NCI-H1105 (cell line): ENCODE results near the gene CABYR.

Source experiments
- DNase-seq: peaks from one replicate; lab custom pipeline; 2025; lab: John Stamatoyannopoulos, UW

The CABYR gene

GRCh38 chr18:24189664-24190346 is 50.9 kb downstream of the CABYR start:
- DNase-seq = no peak

GRCh38 chr18:24190590-24190989 is 51.7 kb downstream of the CABYR start:
- no peak for DNase-seq

GRCh38 chr18:24195296-24196053 is 56.6 kb downstream of the CABYR start:
- DNase-seq = no peak

GRCh38 chr18:24196764-24197163 is 57.9 kb downstream of the CABYR start:
- no peak for DNase-seq

GRCh38 chr18:24197412-24197811 is 58.5 kb downstream of the CABYR start:
- no peak for DNase-seq

- DNase-seq = no peak
Measured at GRCh38 chr18:24198461-24198860, 59.6 kb downstream of the CABYR start.

GRCh38 chr18:24199372-24199962 is 60.6 kb downstream of the CABYR start:
- no peak for DNase-seq

GRCh38 chr18:24200494-24201290 is 61.8 kb downstream of the CABYR start:
- DNase-seq = no peak

GRCh38 chr18:24201699-24202687 is 63.1 kb downstream of the CABYR start:
- DNase-seq = no peak

GRCh38 chr18:24204904-24205303 is 66.0 kb downstream of the CABYR start:
- no peak for DNase-seq

- no peak for DNase-seq
Measured at GRCh38 chr18:24208270-24209035, 69.6 kb downstream of the CABYR start.

- no peak for DNase-seq
Measured at GRCh38 chr18:24209558-24209957, 70.7 kb downstream of the CABYR start.
